Stomach (tissue), 9 donors: Measurements from ENCODE around the gene PTH2. TPM values are rescaled to one million over a fixed set of nuclear protein-coding genes. Genes with fewer than 3 reads are reported as not detected.

Experiments
- DNase-seq, 2 donors: peaks; one replicate each; pipeline versions ENCODE4 v3.0.0 to v3.0.0-alpha.2; 2013 to 2019
- H3K27ac ChIP-seq, 5 donors: fragments of 200-600 bp in 4 of 5; sonication (generic) in 4 of 5; one replicate each; pipeline ENCODE4 v1.5.1; 2013 to 2019; ENCODE audit warnings: mild to moderate bottlenecking in 1 of 5, moderate library complexity in 1 of 5
- H3K27me3 ChIP-seq, 3 donors: fragments of 200-600 bp; sonication (generic); one replicate each; pipeline ENCODE4 v1.5.1; 2017 to 2019; ENCODE audit warnings: mixed run types in 1 of 3
- H3K36me3 ChIP-seq, 4 donors: fragments of 200-600 bp; sonication (generic); 1 replicate in 3 of 4; 2 replicates in 1 of 4; pipeline ENCODE4 v1.5.1; 2016 to 2019
- H3K4me1 ChIP-seq, 4 donors: fragments of 200-600 bp; sonication (generic); one replicate each; pipeline ENCODE4 v1.5.1; 2016 to 2019
- H3K4me3 ChIP-seq, 4 donors: fragments of 200-600 bp; sonication (generic) in 3 of 4; one replicate each; pipeline ENCODE4 v1.5.1; 2016 to 2019; ENCODE audit warnings: mild to moderate bottlenecking in 1 of 4
- H3K9me3 ChIP-seq, 4 donors: fragments of 200-600 bp; sonication (generic); one replicate each; pipeline ENCODE4 v1.5.1; 2016 to 2019
- CTCF ChIP-seq, 7 experiments: fragments of 450-650 bp in 4 of 7; fragments of 200-600 bp in 3 of 7; sonication (generic) in 3 of 7; IDR thresholded peaks; one replicate each; pipeline ENCODE4 v1.5.1; 2016 to 2019; ENCODE audit warnings: antibody characterized with exemption in 7 of 7, control low read depth in 2 of 7, mild to moderate bottlenecking in 1 of 7
- EP300 ChIP-seq: sonication (generic); formaldehyde crosslinking; IDR thresholded peaks from one replicate; pipeline ENCODE4 v1.6.1; 2017; ENCODE audit warnings: antibody characterized with exemption
- POLR2A ChIP-seq, 4 donors: fragments of 450-650 bp; IDR thresholded peaks; one replicate each; pipeline ENCODE4 v1.6.1; 2016; ENCODE audit warnings: antibody characterized with exemption in 4 of 4, control low read depth in 2 of 4, mild to moderate bottlenecking in 1 of 4, moderate library complexity in 1 of 4
- POLR2AphosphoS5 ChIP-seq, 3 donors: sonication (generic); formaldehyde crosslinking; IDR thresholded peaks; one replicate each; pipeline ENCODE4 v1.6.1; 2016; ENCODE audit warnings: antibody characterized with exemption in 3 of 3
- WGBS, 5 donors: extraction: QIAGEN DNeasy Blood & Tissue Kit in 3 of 5; methylation state at CpG; one replicate each; pipeline versions ENCODE4 v1.1.5 to v1.1.7; 2013 to 2018; 5-methylcytosine and 5-hydroxymethylcytosine counted together
- intact Hi-C: fragments of 100-400 bp; cut with DNase I; formaldehyde crosslinking; loops from one replicate; pipeline ENCODE4 v1.15.1; 2023; ENCODE audit warnings: low total_unique reads
- polyA plus RNA-seq, 3 donors: library from polyadenylated mRNA; stranded (reverse); fragments of 200-250 nt; gene quantifications; one replicate each; pipeline ENCODE4 v1.2.3, GENCODE V29; 2013
- total RNA-seq, 5 donors: library from RNA; depleted of rRNA; stranded (reverse); fragments of >200 nt; gene quantifications; one replicate each; pipeline versions ENCODE4 v1.1.0 to v1.2.3, GENCODE V29; 2014 to 2016
- donor health status: healthy with polysubstance abuse.
- donor health status: Bipolar disorder and iron deficiency.
- donor health status: healthy.

The PTH2 gene
- total and polyA plus RNA-seq, 8 donors, result not detected

- H3K9me3 ChIP-seq, result no peaks in the 10 kb centered on the region
- peaks cover 6 to 12% (median 9%) of the 10 kb centered on the region in 4 donors for H3K36me3 ChIP-seq
- peaks cover 0 to 35% (median 21%) of the 10 kb centered on the region in 4 donors for H3K4me1 ChIP-seq
- H3K27me3 ChIP-seq, result peaks cover 5 to 62% (median 53%) of the 10 kb centered on the region in 3 donors
- DNase-seq, result no peak
- intact Hi-C loops, result loop anchor here (5.0 kb wide), 1 partner anchor 50 kb away; no protein-coding TSS in a partner anchor
- TF ChIP-seq POLR2AphosphoS5 (IDR thresholded peaks at IDR 0.05), result no peak
- TF ChIP-seq POLR2A (IDR thresholded peaks at IDR 0.05), result no peak
- TF ChIP-seq EP300, result no peak
- TF ChIP-seq CTCF (IDR thresholded peaks at IDR 0.05), result no peak
- H3K4me3 ChIP-seq, result peak overlapping the region in 3 of 4 donors; percentile 54 to 89 (median 62)
- 17 to 27% (median 22%) methylated on average over 14 of the region's 14 CpGs for WGBS, 5 donors
- peak overlapping the region in 2 of 5 donors; percentile 85 to 89 for H3K27ac ChIP-seq
These were observed 18.7 kb upstream of the PTH2 start for GRCh38 chr19:49441960-49442350.

- Histone ChIP-seq H3K36me3 (peaks cover 2 to 6% (median 4%) of the 10 kb centered on the region in 4 donors), H3K27ac (peak within 1 kb of the TSS in 3 of 5 donors; percentile 35 to 89 (median 85)), H3K4me1 (peaks cover 0 to 39% (median 23%) of the 10 kb centered on the region in 4 donors), H3K9me3 (no peaks in the 10 kb centered on the region), H3K4me3 (peak within 1 kb of the TSS; percentile 54 to 89 (median 66)), H3K27me3 (peaks cover 5 to 68% (median 58%) of the 10 kb centered on the region in 3 donors)
- TF ChIP-seq POLR2A (IDR thresholded peaks at IDR 0.05) (no peak), CTCF (IDR thresholded peaks at IDR 0.05) (no peak)
- intact Hi-C loops, result loop anchor here (5.0 kb wide), 1 partner anchor 49 kb away; no protein-coding TSS in a partner anchor
- 3 to 9% (median 6%) methylated on average over 27 to 53 of the region's 56 CpGs for WGBS, 5 donors
- DNase-seq, result peak in 1 of 2 donors; percentile 53
These were observed 18.1 kb upstream of the PTH2 start, which contains the start of gene SLC17A7 for GRCh38 chr19:49441210-49441959. Gene SLC17A7, minus strand, starts transcription at chr19:49441527. Its CDS starts 148 bp downstream, at chr19:49441379.

DNA sequence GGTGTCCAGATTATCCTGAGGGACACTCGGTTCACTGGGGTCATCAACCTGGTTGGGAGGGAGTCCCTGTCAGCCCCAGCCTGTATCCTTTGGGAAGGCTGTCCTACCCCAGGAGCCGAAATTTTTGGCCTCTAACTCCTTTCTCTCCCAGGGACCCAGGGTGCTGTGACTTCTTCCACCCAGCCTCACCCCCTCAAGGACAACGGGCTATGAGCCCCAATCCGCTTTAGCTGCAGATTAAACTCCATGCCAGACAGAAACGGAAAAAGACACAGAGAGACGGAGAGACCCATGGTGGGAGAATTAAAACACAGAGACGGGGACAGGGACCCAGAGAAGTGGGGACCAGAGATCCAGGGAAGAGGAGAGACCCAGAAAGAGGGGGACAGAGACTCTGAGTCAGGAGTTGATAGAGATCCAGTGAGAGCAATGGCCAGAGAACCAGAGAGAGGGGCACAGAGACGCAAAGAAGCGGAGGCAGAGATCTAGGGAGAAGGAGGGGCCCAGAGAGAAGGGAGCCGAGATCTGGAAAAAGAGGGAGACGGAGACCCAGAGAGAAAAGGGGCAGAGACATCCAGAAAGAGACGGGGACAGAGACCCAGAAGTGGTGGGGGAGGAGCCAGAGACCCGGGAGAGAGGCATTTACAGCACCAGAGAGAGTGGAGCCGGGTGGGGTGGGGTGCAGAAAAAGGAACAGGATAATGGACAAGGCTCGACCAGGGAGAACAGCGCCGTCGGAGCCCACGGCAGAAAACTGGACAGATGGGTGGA lies 17.4 kb upstream of the PTH2 start:
- WGBS, 5 donors, result 25 to 30% (median 28%) methylated on average over 18 to 19 of the region's 19 CpGs
- Histone ChIP-seq H3K9me3 (no peaks in the 10 kb centered on the region), H3K27me3 (peaks cover 5 to 75% (median 66%) of the 10 kb centered on the region in 3 donors), H3K4me3 (peak overlapping the region; percentile 20 to 36 (median 25)), H3K27ac (no peak overlapping the region), H3K36me3 (no peaks in the 10 kb centered on the region), H3K4me1 (peaks cover 0 to 41% (median 24%) of the 10 kb centered on the region in 4 donors)
- TF ChIP-seq CTCF (IDR thresholded peaks at IDR 0.05), result no peak
- no peak for TF ChIP-seq EP300
- no peak for TF ChIP-seq POLR2AphosphoS5 (IDR thresholded peaks at IDR 0.05)
- TF ChIP-seq POLR2A (IDR thresholded peaks at IDR 0.05), result no peak
- intact Hi-C loops, result loop anchor here (5.0 kb wide), 1 partner anchor 48 kb away; no protein-coding TSS in a partner anchor
- DNase-seq, result no peak

GRCh38 chr19:49439836-49440235 lies 16.6 kb upstream of the PTH2 start:
- H3K36me3 ChIP-seq, result no peaks in the 10 kb centered on the region
- DNase-seq, result no peak
- peaks cover 0 to 41% (median 24%) of the 10 kb centered on the region in 4 donors for H3K4me1 ChIP-seq
- H3K27ac ChIP-seq, result no peak overlapping the region
- 40 to 49% (median 43%) methylated on average over 6 of the region's 6 CpGs for WGBS, 5 donors
- peaks cover 5 to 83% (median 74%) of the 10 kb centered on the region in 3 donors for H3K27me3 ChIP-seq
- H3K9me3 ChIP-seq, result no peaks in the 10 kb centered on the region
- intact Hi-C loops, result loop anchor here (5.0 kb wide), 1 partner anchor 48 kb away; no protein-coding TSS in a partner anchor
- TF ChIP-seq EP300 (no peak), CTCF (IDR thresholded peaks at IDR 0.05) (no peak)
- no peak overlapping the region for H3K4me3 ChIP-seq
